ENCODE measurements around the gene NEXN. TPM values are rescaled to one million over a fixed set of nuclear protein-coding genes. Genes with fewer than 3 reads are reported as not detected.

The NEXN gene
- total and polyA plus RNA-seq, 2 of the 8 experiments (the other 6 are each of a cell fraction or from before 2014, with no cell fraction given), result 0.20 to 2.9 TPM

- TF ChIP-seq SIN3A (conservative IDR thresholded peaks at IDR 0.05 in 1 of 2, IDR thresholded peaks at IDR 0.05 in 1 of 2; ENCODE audit: low read depth in 1 of 2, low read length in 2 of 2) (no peak), POLR2A (IDR thresholded peaks at IDR 0.05; ENCODE audit: control extremely low read depth in 1 of 2, low read depth in 2 of 2, low read length in 2 of 2) (no peak), RFX5 (IDR thresholded peaks at IDR 0.05; ENCODE audit: borderline replicate concordance, low read depth, low read length) (no peak)
These were observed 89.5 kb downstream of the NEXN start (continued) for GRCh38 chr1:77977989-77978292.
